Neural progenitor cell (in vitro differentiated cells): Measurements from ENCODE around the gene TUBGCP3. TPM values are rescaled to one million over a fixed set of nuclear protein-coding genes. Genes with fewer than 3 reads are reported as not detected.

ENCODE experiments used
- DNase-seq: peaks from one replicate; pipeline ENCODE4 v3.0.0-alpha.2; 2016; ENCODE audit warnings: low spot score
- H2AFZ ChIP-seq: fragments of 200-600 bp; sonication (generic); replicated peaks from 2 replicates; pipeline ENCODE4 v1.6.1; 2016; ENCODE audit warnings: antibody characterized with exemption
- H3F3A ChIP-seq: fragments of 200-600 bp; sonication (generic); 2 replicates; pipeline ENCODE4 v1.6.1; 2016; ENCODE audit warnings: antibody characterized with exemption, low read depth
- H3K27ac ChIP-seq: fragments of 200-600 bp; sonication (generic); 2 replicates; pipeline ENCODE4 v1.5.1; 2016; ENCODE audit warnings: mild to moderate bottlenecking
- H3K27me3 ChIP-seq: fragments of 200-600 bp; sonication (generic); 2 replicates; pipeline ENCODE4 v1.6.1; 2016; ENCODE audit warnings: mild to moderate bottlenecking, moderate library complexity
- H3K36me3 ChIP-seq: fragments of 200-600 bp; sonication (generic); 2 replicates; pipeline ENCODE4 v1.5.1; 2016
- H3K4me1 ChIP-seq: fragments of 200-600 bp; sonication (generic); 2 replicates; pipeline ENCODE4 v1.6.1; 2016; ENCODE audit warnings: mixed run types
- H3K4me2 ChIP-seq: fragments of 200-600 bp; sonication (generic); 2 replicates; pipeline ENCODE4 v1.6.1; 2016
- H3K4me3 ChIP-seq: fragments of 200-600 bp; sonication (generic); 2 replicates; pipeline ENCODE4 v1.5.1; 2016
- H3K79me2 ChIP-seq: fragments of 200-600 bp; sonication (generic); 2 replicates; pipeline ENCODE4 v1.6.1; 2016; ENCODE audit warnings: low read depth
- H3K9ac ChIP-seq: fragments of 200-600 bp; sonication (generic); 2 replicates; pipeline ENCODE4 v1.6.1; 2016
- H3K9me3 ChIP-seq: fragments of 200-600 bp; sonication (generic); 2 replicates; pipeline ENCODE4 v1.5.1; 2016; ENCODE audit warnings: low read depth
- H4K20me1 ChIP-seq: fragments of 200-600 bp; sonication (generic); 2 replicates; pipeline ENCODE4 v1.6.1; 2016; ENCODE audit warnings: low read depth
- H3K27ac Mint-ChIP-seq: 3 replicates; pipeline ENCODE4 v1.8.0; 2021; ENCODE audit warnings: mixed read lengths
- H3K27me3 Mint-ChIP-seq: 2 replicates; pipeline ENCODE4 v1.8.0; 2022; ENCODE audit warnings: low read depth, mild to moderate bottlenecking, inconsistent platforms, moderate library complexity, mixed read lengths; ENCODE audit not compliant: insufficient read depth
- H3K36me3 Mint-ChIP-seq: 3 replicates; pipeline ENCODE4 v1.8.0; 2021; ENCODE audit warnings: mixed read lengths
- H3K4me1 Mint-ChIP-seq: 3 replicates; pipeline ENCODE4 v1.8.0; 2021; ENCODE audit warnings: mixed read lengths
- H3K4me3 Mint-ChIP-seq: 3 replicates; pipeline ENCODE4 v1.8.0; 2021; ENCODE audit warnings: mild to moderate bottlenecking, moderate library complexity, mixed read lengths
- H3K9me3 Mint-ChIP-seq: 3 replicates; pipeline ENCODE4 v1.8.0; 2020; ENCODE audit warnings: mixed read lengths
- CTCF ChIP-seq: fragments of 200-600 bp; sonication (generic); IDR thresholded peaks from 2 replicates; pipeline ENCODE4 v1.5.1; 2017; ENCODE audit warnings: antibody characterized with exemption, mild to moderate bottlenecking
- EZH2 ChIP-seq: fragments of 200-600 bp; sonication (generic); IDR thresholded peaks from 2 replicates; pipeline ENCODE4 v1.6.1; 2017; ENCODE audit warnings: antibody characterized with exemption, mild to moderate bottlenecking, moderate library complexity
- EZH2phosphoT487 ChIP-seq: fragments of 200-600 bp; sonication (generic); IDR thresholded peaks from 2 replicates; pipeline ENCODE4 v1.6.1; 2017; ENCODE audit warnings: antibody characterized with exemption
- total RNA-seq: library from RNA; depleted of rRNA; stranded (reverse); fragments of >200 nt; gene quantifications from 2 replicates; pipeline ENCODE4 v1.2.3, GENCODE V29; 2015; ENCODE audit warnings: low replicate concordance

TUBGCP3 gene
- total RNA-seq, 1 donor from 2014 or later, result 33.6 TPM

DNA sequence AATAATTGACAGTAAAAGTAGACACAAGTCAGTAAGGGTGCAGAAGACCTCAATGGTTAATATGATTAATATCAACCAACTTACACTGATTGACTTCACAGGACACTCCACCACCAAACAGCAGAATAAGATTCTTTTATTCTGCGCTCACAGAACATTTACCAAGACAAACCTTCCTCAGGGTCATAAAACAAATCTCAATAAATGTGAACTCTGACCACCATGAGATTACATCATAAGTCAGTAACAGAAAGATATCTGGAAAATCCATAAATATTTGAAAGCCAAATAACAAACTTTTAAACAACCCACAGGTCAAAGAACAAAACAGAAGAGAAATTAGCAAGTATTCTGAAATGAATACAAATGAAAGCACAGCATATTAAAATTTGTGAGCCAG lies 112.1 kb downstream of the TUBGCP3 start:
- Mint-ChIP-seq H3K27me3 (no peaks in the 10 kb centered on the region), H3K4me1 (no peaks in the 10 kb centered on the region), H3K4me3 (no peak overlapping the region), H3K36me3 (peaks cover 1% of the 10 kb centered on the region), H3K9me3 (peaks cover 9% of the 10 kb centered on the region), H3K27ac (no peak overlapping the region)
- no peak overlapping the region for H2AFZ ChIP-seq
- H3K79me2 ChIP-seq, result no peaks in the 10 kb centered on the region
- H3K4me1 ChIP-seq, result no peaks in the 10 kb centered on the region
- H3K9me3 ChIP-seq, result no peaks in the 10 kb centered on the region
- H4K20me1 ChIP-seq, result no peaks in the 10 kb centered on the region
- H3K27ac ChIP-seq, result no peak overlapping the region
- H3K4me3 ChIP-seq, result no peak overlapping the region
- no peaks in the 10 kb centered on the region for H3K27me3 ChIP-seq
- no peak overlapping the region for H3K4me2 ChIP-seq
- TF ChIP-seq CTCF (no peak), EZH2 (no peak), EZH2phosphoT487 (no peak)
- DNase-seq, result no peak
- no peak overlapping the region for H3K9ac ChIP-seq
- no peaks in the 10 kb centered on the region for H3F3A ChIP-seq
- H3K36me3 ChIP-seq, result no peaks in the 10 kb centered on the region

GRCh38 chr13:112474869-112475268 lies 113.1 kb downstream of the TUBGCP3 start:
- TF ChIP-seq EZH2phosphoT487, result no peak
- no peak for TF ChIP-seq EZH2
- TF ChIP-seq CTCF, result no peak
- H3K9me3 ChIP-seq, result no peaks in the 10 kb centered on the region
- no peak overlapping the region for H2AFZ ChIP-seq
- no peak overlapping the region for H3K4me3 Mint-ChIP-seq
- no peak overlapping the region for H3K9ac ChIP-seq
- no peak for DNase-seq
- H3K4me1 ChIP-seq, result no peaks in the 10 kb centered on the region
- no peaks in the 10 kb centered on the region for H3K27me3 Mint-ChIP-seq
- H3K36me3 Mint-ChIP-seq, result no peaks in the 10 kb centered on the region
- no peak overlapping the region for H3K4me3 ChIP-seq
- H3K27me3 ChIP-seq, result no peaks in the 10 kb centered on the region
- H4K20me1 ChIP-seq, result no peaks in the 10 kb centered on the region
- H3K4me2 ChIP-seq, result no peak overlapping the region
- H3F3A ChIP-seq, result no peaks in the 10 kb centered on the region
- no peak overlapping the region for H3K27ac ChIP-seq
- H3K4me1 Mint-ChIP-seq, result no peaks in the 10 kb centered on the region
- H3K36me3 ChIP-seq, result no peaks in the 10 kb centered on the region
- peaks cover 12% of the 10 kb centered on the region for H3K9me3 Mint-ChIP-seq
- no peaks in the 10 kb centered on the region for H3K79me2 ChIP-seq
- no peak overlapping the region for H3K27ac Mint-ChIP-seq

GRCh38 chr13:112473818-112474217 lies 114.1 kb downstream of the TUBGCP3 start:
- Histone ChIP-seq H3K4me3 (no peak overlapping the region), H3K4me2 (no peak overlapping the region), H3K9ac (no peak overlapping the region), H2AFZ (no peak overlapping the region), H3F3A (no peaks in the 10 kb centered on the region), H3K4me1 (no peaks in the 10 kb centered on the region), H3K27me3 (no peaks in the 10 kb centered on the region), H3K36me3 (no peaks in the 10 kb centered on the region), H3K79me2 (no peaks in the 10 kb centered on the region), H4K20me1 (no peaks in the 10 kb centered on the region), H3K27ac (no peak overlapping the region), H3K9me3 (no peaks in the 10 kb centered on the region)
- DNase-seq, result no peak
- Mint-ChIP-seq H3K27ac (no peak overlapping the region), H3K27me3 (no peaks in the 10 kb centered on the region), H3K9me3 (peaks cover 10% of the 10 kb centered on the region), H3K4me3 (no peak overlapping the region), H3K36me3 (no peaks in the 10 kb centered on the region), H3K4me1 (no peaks in the 10 kb centered on the region)
- TF ChIP-seq EZH2, result no peak
- TF ChIP-seq EZH2phosphoT487, result no peak
- no peak for TF ChIP-seq CTCF
